Right forelimb (tissue), 1 donor: ENCODE results near the gene FHIT.
"Not testable (repeated sequence)": the region's sequence is repeated elsewhere in the genome, so short reads cannot be mapped to it uniquely, and the experiment has no call there.

Experiments used
- DNase-seq: peaks from one replicate; pipeline ENCODE4 v3.0.0-alpha.2; 2018

FHIT gene

DNA sequence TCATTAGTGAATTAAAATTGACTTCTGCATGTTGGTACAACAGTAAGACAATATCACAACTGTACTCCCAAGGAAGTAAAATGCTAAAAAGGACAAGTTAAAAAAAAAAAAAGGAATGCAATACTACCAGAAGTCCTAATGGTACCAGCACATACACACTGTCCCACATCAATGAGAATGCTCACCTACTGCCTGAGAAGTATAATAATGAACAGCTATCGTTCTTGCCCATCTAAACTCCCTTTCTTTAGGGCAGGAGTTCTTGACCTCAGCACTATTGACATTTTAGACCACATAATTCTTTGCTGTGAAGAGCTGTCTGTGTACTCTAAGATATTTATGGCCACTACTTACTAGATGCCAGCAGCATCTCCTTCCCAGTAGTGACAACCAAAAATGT, 651.7 kb downstream of the FHIT start:
- DNase-seq, result no peak

- no peak for DNase-seq
These were observed 652.6 kb downstream of the FHIT start for GRCh38 chr3:60598671-60599070.

- peak; percentile 74 for DNase-seq
These were observed 657.2 kb downstream of the FHIT start for GRCh38 chr3:60594025-60594424.

GRCh38 chr3:60591267-60591666, 660.0 kb downstream of the FHIT start:
- no peak for DNase-seq

- DNase-seq, result no peak
These were observed 662.4 kb downstream of the FHIT start for GRCh38 chr3:60588806-60589205.

- DNase-seq, result no peak
These were observed 665.3 kb downstream of the FHIT start for GRCh38 chr3:60585918-60586317.

DNA sequence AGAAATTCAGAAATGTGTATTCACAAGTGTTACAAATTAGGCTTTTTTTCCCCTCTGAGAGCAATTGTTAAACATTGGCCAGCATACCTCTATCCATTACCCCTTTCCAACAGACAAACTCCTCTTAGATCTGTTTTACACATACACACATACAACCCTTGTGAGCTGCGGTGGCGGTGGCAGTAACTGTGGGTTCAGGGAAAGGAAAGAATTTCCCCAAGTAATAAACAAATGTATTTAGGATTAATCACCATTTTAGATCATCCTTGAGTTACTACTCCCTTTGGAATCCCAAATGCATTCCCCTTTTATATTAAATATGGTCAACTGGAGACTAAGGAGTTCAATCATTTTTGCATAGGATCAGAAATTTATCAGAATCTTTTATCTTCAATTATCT, 667.0 kb downstream of the FHIT start:
- DNase-seq, result no peak

GRCh38 chr3:60582288-60582687, 669.0 kb downstream of the FHIT start:
- no peak for DNase-seq

DNA sequence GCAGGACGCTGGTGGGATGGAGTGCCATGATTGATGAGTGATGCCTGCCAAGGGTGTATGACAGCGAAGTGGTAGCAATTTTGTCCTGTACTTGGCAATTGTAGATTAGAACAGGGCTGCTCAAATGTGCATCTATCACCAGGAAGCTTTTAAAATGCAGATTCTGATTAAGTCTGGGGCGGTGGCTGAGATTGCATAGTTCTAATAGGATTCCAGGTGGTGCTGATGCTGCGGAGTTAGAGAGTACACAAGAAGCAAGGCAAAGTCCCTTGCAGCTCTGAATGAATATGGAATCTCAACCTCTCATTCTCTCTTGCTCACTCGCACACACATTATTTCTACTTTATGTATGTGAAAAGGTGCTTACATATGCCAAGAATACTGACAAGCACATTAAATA, 670.4 kb downstream of the FHIT start:
- DNase-seq, result no peak

DNA sequence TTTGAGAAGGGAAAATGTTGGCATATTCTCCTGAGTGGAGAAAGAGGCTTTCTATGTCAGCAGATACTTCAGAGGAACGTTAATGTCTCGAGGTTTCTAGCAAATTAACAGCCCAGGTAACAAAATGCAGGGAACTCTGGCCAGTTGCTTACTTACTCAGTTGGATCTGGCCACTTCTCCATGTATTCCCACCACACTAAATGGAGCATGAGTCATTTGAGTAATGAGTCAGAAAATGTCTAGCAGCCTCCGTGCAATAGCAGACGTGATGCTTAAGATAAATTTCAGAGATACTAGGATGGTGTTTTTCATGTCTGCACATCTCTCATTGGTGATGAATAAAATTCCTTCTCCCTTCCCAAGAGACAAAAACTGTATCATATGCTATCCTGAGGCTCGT, 671.5 kb downstream of the FHIT start:
- DNase-seq, result no peak

DNA sequence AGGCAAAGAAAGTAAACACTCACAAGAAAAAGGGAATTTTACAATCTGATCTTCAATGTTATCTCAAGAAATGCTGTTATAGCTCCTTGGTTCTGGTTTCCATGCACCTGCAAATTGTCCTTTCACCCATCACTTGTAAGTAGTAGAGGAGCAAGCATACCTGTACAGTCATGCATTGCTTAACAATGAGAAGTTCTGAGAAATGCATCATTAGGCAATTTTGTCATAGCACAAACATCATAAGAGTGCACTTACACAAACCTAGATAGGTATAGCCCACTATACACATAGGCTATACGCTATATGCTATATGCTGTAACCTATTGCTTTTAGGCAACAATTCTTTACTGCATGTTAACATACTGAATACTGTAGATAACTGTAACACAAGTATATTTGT, 672.3 kb downstream of the FHIT start:
- DNase-seq, result no peak

DNA sequence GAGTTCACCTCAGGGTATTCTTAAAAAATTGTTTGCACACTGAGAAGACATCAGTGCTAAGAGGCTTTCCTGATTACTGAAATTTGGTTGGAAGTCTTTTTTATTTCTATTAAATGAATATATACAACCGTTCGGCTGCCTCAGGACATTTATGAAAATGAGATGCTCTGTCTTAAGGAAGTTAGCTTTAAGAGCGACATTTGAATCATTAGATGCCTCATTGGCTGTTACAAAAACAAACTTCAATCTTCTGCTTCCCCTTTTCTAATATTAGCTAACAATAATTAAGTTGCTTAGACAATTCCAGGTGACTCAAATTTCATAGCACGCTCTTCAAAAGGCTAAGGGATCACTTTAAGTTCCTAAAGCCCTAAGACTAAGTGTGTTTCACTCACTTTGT, 673.7 kb downstream of the FHIT start:
- no peak for DNase-seq

- DNase-seq, result no peak
These were observed 675.5 kb downstream of the FHIT start for GRCh38 chr3:60575718-60576272.

DNA sequence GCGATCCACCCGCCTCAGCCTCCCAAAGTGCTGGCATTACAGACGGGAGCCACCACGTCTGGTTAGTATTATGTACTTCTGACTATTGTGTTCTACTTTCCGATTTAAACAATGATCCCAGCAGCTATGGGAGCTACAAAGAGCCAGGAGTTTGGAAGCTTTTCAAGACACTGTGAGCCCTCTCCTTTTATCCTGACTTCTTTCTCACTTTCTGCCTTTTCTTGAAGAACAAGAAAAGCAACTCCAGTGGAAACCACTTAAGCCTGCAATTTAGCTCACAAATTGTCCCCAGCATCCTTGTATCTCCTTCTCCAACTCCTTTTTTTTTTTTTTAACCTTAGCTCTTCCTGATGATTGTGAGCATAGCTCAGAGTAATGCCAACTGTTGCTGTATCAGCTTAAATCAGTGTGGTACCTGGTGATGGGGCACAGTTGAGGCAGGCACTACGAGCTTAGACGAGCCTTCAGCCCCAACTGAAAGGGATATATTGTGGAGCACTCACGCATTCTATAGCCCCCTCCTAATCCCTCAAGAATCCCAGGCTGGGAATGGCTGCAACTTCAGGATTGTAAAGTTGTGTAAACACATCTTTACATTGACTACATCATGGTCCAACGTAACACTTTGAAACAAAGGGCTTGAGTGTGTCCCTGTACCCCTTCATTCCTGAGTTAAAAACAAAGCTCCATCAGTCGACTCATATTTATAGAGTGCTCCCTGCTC, 677.0 kb downstream of the FHIT start:
- DNase-seq, result no peak

- no peak for DNase-seq
These were observed 677.8 kb downstream of the FHIT start for GRCh38 chr3:60573494-60573893.

GRCh38 chr3:60571511-60571910, 679.7 kb downstream of the FHIT start:
- DNase-seq, result no peak

DNA sequence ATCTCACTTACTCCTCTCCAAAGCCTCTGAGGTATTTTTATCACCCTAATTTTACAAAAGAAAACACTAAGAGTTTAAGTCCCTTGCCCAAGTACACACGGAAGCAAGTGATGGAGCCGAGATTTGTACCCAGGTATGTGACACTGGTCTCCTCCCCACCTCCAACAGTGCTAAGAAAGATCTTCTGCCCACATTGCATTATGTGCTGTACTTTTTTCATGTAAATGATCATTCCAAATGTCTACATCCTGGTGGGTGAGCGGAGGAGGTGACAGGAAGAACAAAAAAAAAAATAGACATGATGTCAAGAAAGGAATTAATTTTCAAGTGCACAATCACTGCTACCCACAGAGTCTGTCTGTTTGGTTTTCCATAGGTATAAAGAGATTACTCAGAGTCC, 694.1 kb downstream of the FHIT start:
- DNase-seq, result no peak

GRCh38 chr3:60555686-60556354, 695.4 kb downstream of the FHIT start:
- no peak for DNase-seq

- no peak for DNase-seq
These were observed 698.1 kb downstream of the FHIT start for GRCh38 chr3:60553144-60553543.

DNA sequence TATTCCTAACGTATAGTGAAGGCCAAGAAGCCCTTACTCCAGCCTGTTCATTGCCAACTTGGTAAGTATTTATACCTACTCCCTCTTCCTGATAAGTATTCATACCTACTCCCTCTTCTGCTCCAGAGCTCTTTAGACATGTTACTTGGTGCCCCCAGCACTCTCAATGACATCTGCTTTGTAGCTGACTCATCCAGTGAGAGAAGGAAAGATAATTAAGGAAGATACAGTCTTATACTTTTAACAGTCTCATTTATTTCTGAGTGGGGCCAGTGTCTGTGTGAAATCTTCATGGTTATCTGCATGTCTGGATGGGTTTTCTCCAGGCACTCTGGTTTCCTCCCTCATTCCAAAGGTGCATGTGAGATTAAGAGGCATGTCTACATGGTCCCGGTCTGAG, 698.7 kb downstream of the FHIT start:
- no peak for DNase-seq

DNA sequence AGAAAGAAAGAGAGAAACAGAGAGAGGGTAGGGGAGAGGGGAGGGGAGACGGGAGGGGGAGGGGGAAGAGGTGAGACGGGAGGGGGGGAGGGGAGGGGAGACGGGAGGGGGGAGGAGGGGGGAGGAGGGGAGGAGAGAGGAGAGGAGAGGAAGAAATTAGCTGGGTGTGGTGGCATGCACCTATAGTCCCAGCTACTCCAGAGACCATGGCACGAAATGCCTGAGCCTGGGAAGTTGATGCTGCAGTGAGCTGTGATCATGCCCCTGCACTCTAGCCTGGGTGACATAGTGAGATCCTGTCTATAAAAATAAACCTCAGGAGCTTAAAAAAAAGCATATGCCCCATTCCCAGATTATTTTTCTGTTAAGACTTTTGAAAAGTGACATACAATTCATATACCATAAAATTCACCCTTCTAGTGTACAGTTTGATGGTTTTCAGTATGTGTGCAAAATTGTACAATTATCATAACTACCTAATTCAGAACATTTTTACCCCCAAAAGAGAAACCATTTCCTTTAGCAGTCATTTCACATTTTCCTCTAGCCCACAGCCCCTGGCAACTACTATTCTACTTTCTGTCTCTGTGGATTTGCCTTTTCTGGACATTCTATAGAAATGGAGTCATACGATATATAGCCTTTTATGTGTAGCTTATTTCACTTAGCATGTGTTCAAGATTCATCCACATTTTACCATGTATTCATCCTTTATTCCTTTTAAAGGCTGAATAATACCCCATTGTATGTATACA, 699.6 kb downstream of the FHIT start:
- DNase-seq, result no peak

DNA sequence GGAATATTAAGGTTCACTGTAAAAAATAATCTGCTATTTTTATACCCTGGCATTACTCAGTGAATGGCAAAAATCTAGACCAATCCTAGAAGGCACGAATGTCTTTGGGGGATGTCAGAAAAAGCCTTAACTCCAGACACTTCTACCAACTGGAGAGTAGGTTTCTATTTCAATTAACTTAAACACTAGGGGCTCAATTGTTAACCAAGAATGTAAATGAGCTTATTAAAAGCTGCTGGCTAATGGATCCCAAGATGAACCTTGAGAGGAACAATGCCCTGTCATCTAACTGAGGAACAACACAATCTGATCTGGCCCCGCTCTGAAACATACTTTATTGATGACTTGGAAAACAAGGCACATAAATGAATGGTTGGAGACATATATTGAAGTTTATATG, 701.4 kb downstream of the FHIT start:
- DNase-seq, result no peak

GRCh38 chr3:60542995-60543394, 708.3 kb downstream of the FHIT start:
- no peak for DNase-seq

DNA sequence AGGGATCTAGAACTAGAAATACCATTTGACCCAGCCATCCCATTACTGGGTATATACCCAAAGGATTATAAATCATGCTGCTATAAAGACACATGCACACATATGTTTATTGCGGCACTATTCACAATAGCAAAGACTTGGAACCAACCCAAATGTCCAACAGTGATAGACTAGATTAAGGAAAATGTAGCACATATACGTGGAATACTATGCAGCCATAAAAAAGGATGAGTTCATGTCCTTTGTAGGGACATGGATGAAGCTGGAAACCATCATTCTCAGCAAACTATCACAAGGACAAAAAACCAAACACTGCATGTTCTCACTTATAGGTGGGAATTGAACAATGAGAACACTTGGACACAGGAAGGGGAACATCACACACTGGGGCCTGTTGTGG, 711.9 kb downstream of the FHIT start:
- not testable (repeated sequence) for DNase-seq
